ENCODE results near the gene SLC25A3. TPM values are rescaled to one million over a fixed set of nuclear protein-coding genes. Genes with fewer than 3 reads are reported as not detected.

Gene SLC25A3
- total and polyA plus RNA-seq, 9 of the 15 experiments (the other 6 are each of a cell fraction or from before 2014, with no cell fraction given) = 264 to 766 (median 495) TPM

DNA sequence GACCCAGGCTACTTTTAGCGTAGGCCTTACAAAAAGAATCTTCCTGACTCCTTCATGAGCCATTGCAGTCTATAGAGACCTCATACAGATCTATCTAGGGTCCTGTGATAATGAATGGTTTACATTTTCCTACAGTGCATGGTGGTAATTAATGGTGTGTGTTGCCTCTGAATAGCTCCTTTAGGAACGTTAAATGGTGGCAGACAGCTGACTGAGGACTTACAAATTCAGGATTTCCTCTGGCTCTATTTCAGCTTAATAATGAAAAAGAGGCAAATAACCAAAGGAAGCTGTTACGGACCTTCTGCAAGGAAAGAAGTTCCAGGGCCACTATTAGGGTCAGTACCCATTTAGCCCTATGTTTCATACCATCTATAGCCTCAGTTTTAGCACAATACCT, 46.0 kb downstream of the SLC25A3 start:
- in situ Hi-C loops (cut with MboI) = no loop called here
- H3K9ac ChIP-seq (ENCODE audit: insufficient read depth in 1 of 2, low read depth in 2 of 2, low read length in 2 of 2) = no peak overlapping the region
- no peak overlapping the region for H3K4me2 ChIP-seq (ENCODE audit: insufficient read depth, low read length)
- no peak overlapping the region for H3K27ac ChIP-seq (ENCODE audit: extremely low read depth, low read depth, low read length)
- intact Hi-C loops (cut with micrococcal nuclease) = no loop called here
- WGBS (ENCODE audit: insufficient coverage, low coverage, missing lambda C conversion rate) = 84% methylated on average over 3 of the region's 3 CpGs
- no peaks in the 10 kb centered on the region for H3K27me3 ChIP-seq (ENCODE audit: control insufficient read depth in 2 of 2, insufficient read depth in 2 of 2, low read length in 2 of 2)
- ATAC-seq (no peak), DNase-seq (ENCODE audit: extremely low read depth in 1 of 4, low spot score in 3 of 4) (no peak), FAIRE-seq (no peak)
- H4K20me1 ChIP-seq (replicated peaks; ENCODE audit: control insufficient read depth, insufficient read depth, low read length) = no peaks in the 10 kb centered on the region
- no peaks in the 10 kb centered on the region for H3K9me3 ChIP-seq (replicated peaks; ENCODE audit: control insufficient read depth, insufficient read depth, low read depth, low read length)
- no peak overlapping the region for H2AFZ ChIP-seq (ENCODE audit: low read depth, low read length)
- ChIA-PET CTCF (ENCODE audit: low intra/inter-chr PET ratio) (no interaction called here), POLR2A (interaction anchor here (0.6 to 1.5 kb wide), 7 partner anchors 11 to 198 kb away, joined by 3 to 6 read pairs (median 4); partner anchors contain the start of gene SLC25A3)
- peaks cover 0 to 3% of the 10 kb centered on the region in 2 experiments; a peak in 1 of 5 replicates for H3K4me1 ChIP-seq (replicated peaks in 1 of 2; ENCODE audit: control insufficient read depth in 2 of 2, insufficient read depth in 2 of 2, low read length in 2 of 2)
- H3K9me1 ChIP-seq (ENCODE audit: control insufficient read depth, insufficient read depth, low read length) = no peaks in the 10 kb centered on the region
- no TSS peak for BruUV-seq (replicated peaks)
- peaks cover 12% of the 10 kb centered on the region for H3K36me3 ChIP-seq (ENCODE audit: control insufficient read depth, insufficient read depth, low read length)
- peaks cover 46% of the 10 kb centered on the region for H3K79me2 ChIP-seq (ENCODE audit: control insufficient read depth, insufficient read depth, low read length)
- no peak overlapping the region for H3K4me3 ChIP-seq
- TF ChIP-seq, protein P1, sequence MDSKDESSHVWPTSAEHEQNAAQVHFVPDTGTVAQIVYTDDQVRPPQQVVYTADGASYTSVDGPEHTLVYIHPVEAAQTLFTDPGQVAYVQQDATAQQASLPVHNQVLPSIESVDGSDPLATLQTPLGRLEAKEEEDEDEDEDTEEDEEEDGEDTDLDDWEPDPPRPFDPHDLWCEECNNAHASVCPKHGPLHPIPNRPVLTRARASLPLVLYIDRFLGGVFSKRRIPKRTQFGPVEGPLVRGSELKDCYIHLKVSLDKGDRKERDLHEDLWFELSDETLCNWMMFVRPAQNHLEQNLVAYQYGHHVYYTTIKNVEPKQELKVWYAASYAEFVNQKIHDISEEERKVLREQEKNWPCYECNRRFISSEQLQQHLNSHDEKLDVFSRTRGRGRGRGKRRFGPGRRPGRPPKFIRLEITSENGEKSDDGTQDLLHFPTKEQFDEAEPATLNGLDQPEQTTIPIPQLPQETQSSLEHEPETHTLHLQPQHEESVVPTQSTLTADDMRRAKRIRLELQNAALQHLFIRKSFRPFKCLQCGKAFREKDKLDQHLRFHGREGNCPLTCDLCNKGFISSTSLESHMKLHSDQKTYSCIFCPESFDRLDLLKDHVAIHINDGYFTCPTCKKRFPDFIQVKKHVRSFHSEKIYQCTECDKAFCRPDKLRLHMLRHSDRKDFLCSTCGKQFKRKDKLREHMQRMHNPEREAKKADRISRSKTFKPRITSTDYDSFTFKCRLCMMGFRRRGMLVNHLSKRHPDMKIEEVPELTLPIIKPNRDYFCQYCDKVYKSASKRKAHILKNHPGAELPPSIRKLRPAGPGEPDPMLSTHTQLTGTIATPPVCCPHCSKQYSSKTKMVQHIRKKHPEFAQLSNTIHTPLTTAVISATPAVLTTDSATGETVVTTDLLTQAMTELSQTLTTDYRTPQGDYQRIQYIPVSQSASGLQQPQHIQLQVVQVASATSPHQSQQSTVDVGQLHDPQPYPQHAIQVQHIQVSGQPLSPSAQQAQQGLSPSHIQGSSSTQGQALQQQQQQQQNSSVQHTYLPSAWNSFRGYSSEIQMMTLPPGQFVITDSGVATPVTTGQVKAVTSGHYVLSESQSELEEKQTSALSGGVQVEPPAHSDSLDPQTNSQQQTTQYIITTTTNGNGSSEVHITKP (IDR thresholded peaks at IDR 0.05; ENCODE audit: partially characterized antibody) = no peak
- TF ChIP-seq IRF1 (CRISPR knock-in tag; IDR thresholded peaks at IDR 0.05; ENCODE audit: borderline replicate concordance) = no peak
- TF ChIP-seq ATF6 (CRISPR knock-in tag; IDR thresholded peaks at IDR 0.05) = no peak
- TF ChIP-seq FOXJ2 (tag; IDR thresholded peaks at IDR 0.05) = no peak
- TF ChIP-seq THAP12 (CRISPR knock-in tag; IDR thresholded peaks at IDR 0.05) = no peak
- no peak for TF ChIP-seq PCBP2 (IDR thresholded peaks at IDR 0.05; ENCODE audit: low read depth, low read length, poor library complexity, severe bottlenecking)
- TF ChIP-seq ZBTB11 (CRISPR knock-in tag; IDR thresholded peaks at IDR 0.05) = no peak
- no peak for TF ChIP-seq GTF2F1 (IDR thresholded peaks at IDR 0.05; ENCODE audit: low read depth, low read length)

All from K562 (cell line).